GM18511 (cell line): ENCODE data around the gene NVL.
A peak's percentile ranks its signal among the peaks of the same experiment; 100 is the strongest.
"Not testable (repeated sequence)": the region's sequence is repeated elsewhere in the genome, so short reads cannot be mapped to it uniquely, and the experiment has no call there.

Experiments
- ATAC-seq: cut with Tn5 transposase; IDR thresholded peaks from one replicate; pipeline ENCODE4 v1.9.1; 2021; ENCODE audit warnings: mild to moderate bottlenecking, moderate library complexity; ENCODE audit not compliant: unreplicated experiment

Gene NVL

DNA sequence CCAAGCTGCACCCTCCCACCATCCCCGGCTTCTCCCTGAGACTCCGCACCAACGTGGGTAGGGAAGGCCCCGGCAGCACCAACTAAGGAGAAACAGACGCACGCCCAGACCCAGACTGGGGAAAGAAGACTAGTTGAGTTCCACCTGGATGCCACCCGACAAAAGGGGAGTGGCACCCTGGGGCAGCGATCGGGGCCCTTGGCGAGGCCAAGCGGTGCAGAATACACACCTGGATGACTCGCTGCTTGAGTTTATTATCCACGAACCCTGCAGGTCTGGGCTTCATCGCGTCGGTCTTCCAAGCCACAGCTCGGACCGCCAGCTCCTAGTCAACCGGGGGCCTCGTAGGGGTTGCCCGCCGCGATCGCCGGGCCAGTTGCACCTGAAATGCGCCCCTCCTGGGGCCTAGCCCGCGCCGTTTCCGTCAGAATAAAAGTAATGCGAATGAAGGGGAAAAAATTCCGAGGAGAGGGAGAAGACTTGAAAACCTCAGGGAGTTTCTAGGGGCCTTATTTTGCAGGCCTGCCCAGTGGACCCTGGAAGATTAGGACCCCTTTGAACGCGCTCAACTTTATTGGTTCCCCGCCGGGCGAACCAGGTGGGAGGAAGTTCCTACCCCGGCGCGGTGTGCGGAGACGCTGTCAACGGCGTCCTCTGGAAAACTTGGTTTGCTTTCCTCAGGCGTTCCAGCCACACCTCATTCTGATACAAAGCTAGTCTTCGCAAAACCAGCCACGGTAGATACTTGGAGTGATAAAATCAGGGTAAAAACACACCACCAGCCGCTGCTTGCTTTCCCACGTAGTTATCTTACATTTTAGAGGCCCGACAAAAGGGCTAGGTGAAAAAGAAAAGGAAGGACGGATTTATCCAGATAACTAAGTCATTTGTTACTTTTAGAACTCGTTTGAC lies at the start of gene NVL:
Gene NVL (minus strand): TSS at position 331 of the 912 bp plus-strand sequence. CDS start 45 bp downstream, at position 286.
- ATAC-seq: peak; percentile 87

DNA sequence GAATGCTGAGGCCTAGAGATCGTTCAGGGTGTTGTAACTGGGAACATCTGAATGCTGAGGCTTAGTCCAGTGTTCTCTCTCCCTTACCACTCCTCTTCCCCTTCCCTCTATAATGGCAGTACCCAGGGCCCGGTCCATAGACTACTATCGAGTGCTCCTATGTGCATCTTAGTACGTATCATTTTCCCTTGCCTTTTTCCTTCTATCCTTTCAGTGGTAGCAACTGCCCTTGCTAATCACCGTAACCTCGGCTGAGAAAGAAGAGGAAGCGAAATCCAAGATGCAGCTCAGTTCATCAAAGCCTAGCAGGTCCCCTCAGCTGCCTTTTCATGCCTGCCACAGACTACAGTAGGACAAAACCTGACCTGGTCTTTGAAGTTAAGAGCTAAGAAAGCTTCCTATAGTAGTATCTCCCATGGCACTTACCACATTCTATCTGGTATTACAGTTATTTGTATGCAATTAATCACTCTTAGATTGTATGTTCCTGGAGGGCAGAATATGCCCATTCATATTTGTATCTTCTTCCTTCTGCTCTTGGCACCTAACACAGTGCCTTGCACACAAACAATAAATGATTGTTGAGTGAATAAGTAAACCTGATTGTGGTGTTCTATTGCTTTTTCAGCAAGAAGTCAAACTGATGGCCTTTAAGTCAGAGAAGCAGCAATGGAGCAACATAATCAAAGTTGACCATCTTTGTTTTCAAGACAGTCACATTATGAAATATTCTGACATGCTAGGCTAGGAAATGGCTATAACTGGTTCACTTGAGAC lies 49.1 kb upstream of the NVL start:
- peak; percentile 47 for ATAC-seq

DNA sequence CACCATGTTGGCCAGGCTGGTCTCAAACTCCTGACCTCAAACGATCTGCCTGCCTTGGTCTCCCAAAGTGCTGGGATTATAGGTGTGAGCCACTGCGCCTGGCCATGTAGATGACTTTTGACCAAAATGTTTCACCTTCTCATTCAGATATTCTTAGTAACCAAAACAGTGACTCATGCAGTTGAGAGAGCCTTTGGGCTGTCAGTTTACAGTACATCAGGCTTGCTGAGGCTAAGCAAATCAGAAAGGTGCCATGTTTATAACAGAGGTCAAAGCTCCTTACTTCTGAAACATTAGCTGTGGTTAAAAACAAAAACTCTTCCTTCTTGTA lies 47.7 kb upstream of the NVL start:
- ATAC-seq: peak; percentile 69

DNA sequence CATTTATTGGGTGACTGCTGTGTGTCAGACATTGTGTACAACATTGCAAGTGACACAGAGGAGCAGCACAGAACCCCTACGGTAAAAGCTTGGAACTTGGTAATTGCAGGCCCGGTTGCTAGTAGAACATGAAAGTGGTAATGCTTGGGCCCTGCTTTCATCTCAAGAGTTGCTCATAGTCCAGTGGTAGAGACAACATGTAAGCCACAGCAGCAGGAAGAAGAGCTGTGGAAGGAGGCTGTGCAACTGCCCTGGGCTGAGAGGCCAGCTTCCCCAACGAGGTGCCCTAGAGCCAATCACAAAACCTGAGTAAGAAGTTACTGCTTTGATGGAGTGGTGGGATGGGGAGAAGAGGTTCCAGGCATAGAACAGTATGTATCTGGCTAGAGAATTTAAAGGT lies 45.1 kb upstream of the NVL start:
- no peak for ATAC-seq

DNA sequence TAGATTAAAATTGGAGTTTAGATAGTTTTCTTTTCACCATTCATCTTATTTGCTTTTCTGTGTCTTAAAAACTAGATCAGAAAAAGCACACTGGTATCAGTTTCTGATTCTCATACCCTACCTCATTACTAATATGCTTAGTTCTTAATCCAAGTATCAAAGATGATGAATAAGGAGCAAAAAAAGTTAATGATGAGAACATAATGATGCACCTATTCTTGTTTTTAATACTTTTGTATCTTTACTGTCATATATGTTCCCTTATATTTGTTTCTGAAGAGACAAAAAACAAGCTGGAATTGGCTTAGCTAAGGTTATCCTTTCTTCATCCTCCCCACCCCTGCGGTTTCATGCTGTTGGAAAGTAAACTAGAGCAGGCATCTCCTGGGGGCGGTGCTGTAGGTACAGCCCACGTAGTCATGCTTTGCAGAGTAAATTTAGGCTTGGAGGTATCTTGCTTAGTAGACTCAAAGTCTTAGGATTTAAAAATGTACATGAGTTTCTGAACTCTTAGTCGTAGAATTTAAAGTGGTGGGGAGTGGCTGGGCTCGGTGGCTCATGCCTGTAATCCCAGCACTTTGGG lies 43.1 kb upstream of the NVL start:
- no peak for ATAC-seq

GRCh38 chr1:224368409-224368808 lies 38.4 kb upstream of the NVL start:
- peak; percentile 84 for ATAC-seq

DNA sequence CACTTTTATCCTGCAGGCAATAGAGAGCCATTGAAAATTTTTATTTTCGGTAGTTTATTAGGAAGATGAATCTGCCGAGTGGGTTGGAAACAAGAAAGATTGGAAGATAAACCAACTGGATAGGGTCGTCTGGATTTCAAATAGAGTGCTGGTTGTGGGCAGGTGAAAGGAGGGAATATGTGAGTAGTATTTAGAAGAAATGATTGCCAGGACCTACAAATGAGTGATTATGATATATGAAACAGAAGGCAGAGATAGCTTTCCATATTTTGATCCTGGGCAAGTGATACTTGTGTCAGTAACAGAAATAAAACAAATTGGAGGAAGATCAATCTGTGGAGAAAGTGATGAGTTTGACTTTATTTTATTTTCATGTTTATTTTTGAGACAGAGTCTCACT lies 29.2 kb upstream of the NVL start:
- no peak for ATAC-seq

DNA sequence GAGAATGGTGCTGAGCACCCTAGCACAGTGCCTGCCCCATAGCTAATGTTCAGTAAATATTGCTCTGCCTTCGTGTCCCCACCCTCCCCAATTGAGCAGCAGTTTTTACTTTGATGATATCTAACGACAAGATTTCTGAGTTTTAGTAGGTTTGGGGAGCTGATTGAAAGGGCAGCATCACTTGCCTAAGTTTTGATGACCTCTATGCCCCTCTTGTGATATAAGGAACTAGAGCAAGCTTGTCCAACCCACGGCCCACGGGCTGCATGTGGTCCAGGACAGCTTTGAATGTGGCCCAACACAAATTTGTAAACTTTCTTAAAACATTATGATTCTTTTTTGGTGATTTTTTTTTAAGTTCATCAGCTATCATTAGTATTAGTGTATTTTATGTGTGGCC lies 28.3 kb upstream of the NVL start:
- ATAC-seq: no peak

- ATAC-seq: no peak
Observed at GRCh38 chr1:224357626-224358124, 27.7 kb upstream of the NVL start.

GRCh38 chr1:224356685-224357625 lies 27.0 kb upstream of the NVL start, which contains the start of gene CNIH4:
TSS of gene CNIH4 (plus strand) at chr1:224356879. CDS start at chr1:224356925, 46 bp downstream.
- ATAC-seq: peak; percentile 98

DNA sequence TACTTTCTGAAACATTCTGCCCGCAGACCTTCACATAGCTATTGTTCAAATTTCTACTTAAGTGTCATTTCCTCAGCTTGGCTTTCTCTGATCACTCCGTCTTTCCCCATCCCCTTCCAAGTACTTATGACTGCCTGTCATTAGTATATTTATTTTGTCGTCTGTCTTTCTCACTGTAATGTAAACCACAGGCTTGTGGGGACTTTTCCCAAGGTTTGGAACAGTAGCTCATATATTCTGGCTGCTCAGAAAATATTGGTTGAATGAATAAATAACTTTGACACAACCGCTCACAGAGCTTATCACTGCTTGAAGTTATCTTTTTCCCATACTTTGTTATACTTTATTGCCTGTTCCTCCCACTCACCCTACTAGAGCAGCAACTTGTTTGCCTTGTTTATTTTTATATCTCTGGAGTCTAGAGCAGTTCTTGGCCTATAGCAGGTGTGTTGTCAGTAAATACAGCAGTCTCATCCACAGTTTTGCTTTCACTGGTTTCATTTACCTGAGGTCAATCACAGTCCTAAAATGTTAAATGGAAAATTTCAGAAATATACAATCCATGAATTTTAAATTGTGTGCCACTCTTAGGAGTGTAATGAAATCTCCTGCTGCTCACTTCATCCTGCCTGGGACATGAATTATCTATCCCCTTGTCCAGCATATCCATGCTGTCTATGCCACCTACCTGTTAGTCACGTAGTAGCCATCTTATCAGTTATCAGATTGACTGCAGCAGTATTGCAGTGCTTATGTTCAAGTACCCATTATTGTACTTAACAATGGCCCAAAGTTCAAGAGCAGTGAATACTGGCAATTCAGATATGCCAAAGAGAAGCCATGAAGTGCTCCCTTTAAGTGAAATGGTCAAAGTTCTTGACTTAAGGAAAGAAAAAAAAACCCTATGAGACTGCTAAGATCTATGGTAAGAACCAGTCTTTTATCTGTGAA lies 24.3 kb upstream of the NVL start:
- ATAC-seq: no peak

- not testable (repeated sequence) for ATAC-seq
Observed at GRCh38 chr1:224352436-224353085, 22.6 kb upstream of the NVL start.

- not testable (repeated sequence) for ATAC-seq
Observed at GRCh38 chr1:224349716-224350115, 19.7 kb upstream of the NVL start.

DNA sequence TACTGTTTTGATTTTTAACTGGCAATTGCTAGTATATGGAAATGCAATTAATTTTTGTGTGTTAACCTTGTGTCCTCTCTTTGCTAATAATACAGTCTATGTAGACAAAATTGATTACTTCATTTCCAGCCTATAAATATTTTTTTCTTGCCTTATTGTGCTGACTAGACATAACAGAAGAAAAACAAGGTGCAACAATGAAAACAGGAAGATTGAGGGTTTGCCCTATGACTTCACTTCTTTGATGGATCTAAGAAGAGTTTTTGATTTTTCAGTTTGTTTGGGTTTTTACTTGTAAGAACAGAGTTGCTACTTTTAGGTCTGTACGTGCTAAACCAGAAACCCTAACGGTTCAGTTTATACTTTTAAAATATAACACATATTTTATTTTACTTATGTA lies 18.2 kb upstream of the NVL start:
- no peak for ATAC-seq

GRCh38 chr1:224343679-224344078 lies 13.7 kb upstream of the NVL start:
- no peak for ATAC-seq

- ATAC-seq: peak; percentile 90
Observed at GRCh38 chr1:224340453-224341384, 10.7 kb upstream of the NVL start.

GRCh38 chr1:224339442-224340033 lies 9.6 kb upstream of the NVL start:
- no peak for ATAC-seq
